RWPE1 (cell line): ENCODE measurements around the gene PSMC4.

Experiments used
- CTCF ChIA-PET: fragments of 350-600 bp; sonication (Branson Sonifier 250); formaldehyde crosslinking; extraction: SDS; loops from one replicate; lab custom pipeline; 2021; lab: Yijun Ruan, JAX
- POLR2A ChIA-PET: fragments of 400-600 bp; formaldehyde crosslinking; extraction: SDS; loops from one replicate; lab custom pipeline; 2020; ENCODE audit warnings: antibody characterized with exemption; ENCODE audit not compliant: low non-redundant PET; lab: Yijun Ruan, JAX
- DNase-seq: peaks from one replicate; pipeline ENCODE4 v3.0.0; 2012; ENCODE audit warnings: low spot score
- H3K27ac ChIP-seq: fragments of 450-650 bp; 2 replicates; pipeline ENCODE4 v1.5.1; 2017
- CTCF ChIP-seq: fragments of 450-650 bp; conservative IDR thresholded peaks from 2 replicates; pipeline ENCODE4 v1.5.1; 2017; ENCODE audit warnings: low read depth, mild to moderate bottlenecking

Gene PSMC4

GRCh38 chr19:40005691-40006272 is 34.8 kb downstream of the PSMC4 start:
- TF ChIP-seq CTCF: no peak
- POLR2A ChIA-PET: interaction anchor here (0.6 kb wide), 1 partner anchor 231 kb away, joined by 5 read pairs; no protein-coding TSS in a partner anchor
- CTCF ChIA-PET: no interaction called here
- DNase-seq: no peak
- H3K27ac ChIP-seq: no peak overlapping the region

- no peak for TF ChIP-seq CTCF
- CTCF ChIA-PET: no interaction called here
- POLR2A ChIA-PET: no interaction called here
- H3K27ac ChIP-seq: no peak overlapping the region
- no peak for DNase-seq
These were observed 35.3 kb downstream of the PSMC4 start for GRCh38 chr19:40006273-40006691.

GRCh38 chr19:40009674-40010073 is 38.7 kb downstream of the PSMC4 start:
- H3K27ac ChIP-seq: no peak overlapping the region
- TF ChIP-seq CTCF: no peak
- ChIA-PET POLR2A (no interaction called here), CTCF (interaction anchor here (0.6 to 0.7 kb wide), 2 partner anchors 116 to 579 kb away, joined by 3 read pairs; no protein-coding TSS in a partner anchor)
- DNase-seq: no peak

GRCh38 chr19:40013991-40014390 is 43.0 kb downstream of the PSMC4 start:
- no peak for DNase-seq
- TF ChIP-seq CTCF: no peak
- ChIA-PET CTCF (no interaction called here), POLR2A (no interaction called here)
- H3K27ac ChIP-seq: no peak overlapping the region

GRCh38 chr19:40023969-40024368 is 53.0 kb downstream of the PSMC4 start:
- TF ChIP-seq CTCF: no peak

GRCh38 chr19:40025938-40026596 is 55.1 kb downstream of the PSMC4 start:
- CTCF ChIA-PET: no interaction called here
- POLR2A ChIA-PET: no interaction called here
- no peak overlapping the region for H3K27ac ChIP-seq
- no peak for DNase-seq
- no peak for TF ChIP-seq CTCF

More at GRCh38 chr19:40023969-40024368, 53.0 kb downstream of the PSMC4 start:
- POLR2A ChIA-PET: no interaction called here
- CTCF ChIA-PET: no interaction called here
- no peak overlapping the region for H3K27ac ChIP-seq
- DNase-seq: no peak
